Dermis blood vessel endothelial cell (primary cell): ENCODE data around the gene P2RX7. TPM values are rescaled to one million over a fixed set of nuclear protein-coding genes. Genes with fewer than 3 reads are reported as not detected.

Source experiments
- DNase-seq: peaks from one replicate; pipeline ENCODE4 v3.0.0; 2010
- total RNA-seq: library from RNA; depleted of rRNA; stranded (reverse); fragments of >200 nt; gene quantifications from 2 replicates; pipeline ENCODE4 v1.2.3, GENCODE V29; 2014

The P2RX7 gene
- total RNA-seq, 1 donor from 2014 or later: 8.8 TPM

DNA sequence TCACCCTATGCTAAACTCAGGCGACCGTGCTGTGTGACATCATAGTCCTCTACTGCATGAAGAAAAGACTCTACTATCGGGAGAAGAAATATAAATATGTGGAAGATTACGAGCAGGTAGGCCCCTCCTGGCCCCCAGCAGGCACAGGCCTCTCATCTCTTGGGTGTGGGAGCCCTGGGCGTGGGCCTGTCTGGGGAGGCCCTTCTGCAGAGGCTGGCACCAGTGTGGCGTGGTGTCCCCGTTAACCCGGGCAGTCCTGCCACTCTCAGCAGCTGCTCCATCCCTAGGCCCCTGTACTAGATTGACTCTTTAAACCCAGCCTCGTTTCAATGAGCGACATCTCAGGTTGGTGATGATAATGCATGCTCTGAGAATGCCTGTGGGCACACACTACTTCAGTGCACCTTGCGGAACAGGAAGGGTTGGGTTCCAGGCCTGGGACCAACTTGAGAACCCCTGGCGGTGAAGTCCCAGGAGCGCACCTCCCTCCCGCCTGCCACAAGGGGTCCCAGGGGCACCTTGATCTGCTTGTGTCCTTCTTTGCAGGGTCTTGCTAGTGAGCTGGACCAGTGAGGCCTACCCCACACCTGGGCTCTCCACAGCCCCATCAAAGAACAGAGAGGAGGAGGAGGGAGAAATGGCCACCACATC lies 100.4 kb downstream of the P2RX7 start:
- DNase-seq: no peak

DNA sequence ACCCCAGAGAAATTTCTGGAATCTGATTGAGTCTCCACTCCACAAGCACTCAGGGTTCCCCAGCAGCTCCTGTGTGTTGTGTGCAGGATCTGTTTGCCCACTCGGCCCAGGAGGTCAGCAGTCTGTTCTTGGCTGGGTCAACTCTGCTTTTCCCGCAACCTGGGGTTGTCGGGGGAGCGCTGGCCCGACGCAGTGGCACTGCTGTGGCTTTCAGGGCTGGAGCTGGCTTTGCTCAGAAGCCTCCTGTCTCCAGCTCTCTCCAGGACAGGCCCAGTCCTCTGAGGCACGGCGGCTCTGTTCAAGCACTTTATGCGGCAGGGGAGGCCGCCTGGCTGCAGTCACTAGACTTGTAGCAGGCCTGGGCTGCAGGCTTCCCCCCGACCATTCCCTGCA lies 100.9 kb downstream of the P2RX7 start:
- no peak for DNase-seq

DNA sequence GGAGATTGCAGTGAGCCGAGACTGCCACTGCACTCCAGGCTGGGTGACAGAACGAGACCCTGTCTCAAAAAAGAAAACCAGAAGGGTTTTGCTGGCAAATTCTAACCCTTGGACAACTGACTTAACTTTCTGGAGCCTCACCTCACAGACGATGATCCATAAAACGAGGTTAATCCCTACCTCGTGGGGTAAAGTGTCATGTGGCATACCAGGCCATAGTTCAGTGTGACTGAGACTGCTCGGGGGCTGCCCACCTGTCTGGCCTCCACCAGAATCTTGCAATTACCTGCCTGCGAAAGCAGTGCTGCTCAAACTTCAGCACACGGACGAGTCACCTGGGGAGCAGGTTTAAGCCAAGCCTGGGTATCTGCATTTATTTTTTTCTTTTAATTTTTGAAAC lies 104.1 kb downstream of the P2RX7 start:
- no peak for DNase-seq

DNA sequence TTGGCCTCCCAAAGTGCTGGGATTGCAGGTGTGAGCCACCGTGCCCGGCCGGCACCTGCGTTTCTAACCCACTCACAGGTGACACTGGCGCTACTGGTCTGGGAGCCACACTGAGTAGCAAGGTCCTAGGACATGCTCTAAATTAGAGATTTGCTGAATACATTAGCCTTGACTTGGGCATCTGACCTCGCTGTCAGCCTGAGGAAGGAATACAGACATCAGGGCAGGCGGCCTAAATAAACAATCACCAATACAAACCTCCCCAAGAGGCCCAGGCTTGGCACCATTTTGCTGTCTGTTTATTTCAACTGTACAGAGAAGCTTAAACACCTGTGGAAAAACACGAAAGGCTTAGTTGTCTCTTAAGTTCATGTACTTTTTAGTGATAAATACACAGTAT lies 104.7 kb downstream of the P2RX7 start:
- peak; percentile 24 for DNase-seq

Other genes starting within 250 kb of the P2RX7 start
- gene SPPL3, start 228.5 kb upstream of the P2RX7 start, total RNA-seq: 5.6 and 7.5 TPM in 2 replicates
- gene HNF1A, start 154.3 kb upstream of the P2RX7 start, total RNA-seq: not detected in 2 replicates
- 11.1 and 22.2 TPM in 2 replicates for gene C12orf43, start 116.4 kb upstream of the P2RX7 start, total RNA-seq
- 0.34 and 0.74 TPM in 2 replicates for gene OASL, start 93.6 kb upstream of the P2RX7 start, total RNA-seq
- gene P2RX4, start 77.3 kb downstream of the P2RX7 start, total RNA-seq: 105 and 193 TPM in 2 replicates
- 29.8 and 49.1 TPM in 2 replicates for gene CAMKK2, start 163.8 kb downstream of the P2RX7 start, total RNA-seq
- gene ANAPC5, start 219.5 kb downstream of the P2RX7 start, total RNA-seq: 145 and 146 TPM in 2 replicates